ENCODE results near the gene ZNF236.

Gene ZNF236

GRCh38 chr18:76982841-76983583 is 160.7 kb downstream of the ZNF236 start:
- peak; percentile 88 for TF ChIP-seq CTCF (IDR thresholded peaks at IDR 0.05)
- H3K4me3 ChIP-seq, result no peak overlapping the region
- H3K27ac ChIP-seq, result no peak overlapping the region
- peak; percentile 76 for DNase-seq (ENCODE audit: low spot score)

DNA sequence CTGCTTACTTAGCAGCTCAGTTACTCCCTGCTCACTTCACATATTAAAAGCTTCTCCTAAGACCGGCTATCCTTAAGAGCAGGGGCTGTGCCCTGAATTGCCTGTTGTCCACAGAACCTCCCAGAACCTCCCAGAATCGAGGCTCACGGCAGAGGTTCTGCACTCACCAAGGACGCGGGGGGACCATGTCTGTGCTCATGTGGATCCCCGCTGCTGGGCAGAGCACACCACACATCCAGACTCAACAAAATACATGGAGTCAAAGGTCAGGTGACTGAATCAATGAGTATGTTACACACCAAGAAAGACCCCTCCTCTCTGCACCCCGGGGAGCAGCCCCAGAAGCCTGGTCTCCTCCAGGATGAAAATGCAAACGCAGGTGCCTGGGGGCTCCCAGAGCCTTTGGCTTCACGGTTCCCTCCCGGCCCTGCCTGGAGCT is 161.3 kb downstream of the ZNF236 start:
- Histone ChIP-seq H3K27ac (no peak overlapping the region), H3K4me3 (no peak overlapping the region)
- DNase-seq (ENCODE audit: low spot score), result no peak
- no peak for TF ChIP-seq CTCF (IDR thresholded peaks at IDR 0.05)

- Histone ChIP-seq H3K27ac (no peak overlapping the region), H3K4me3 (no peak overlapping the region)
- DNase-seq (ENCODE audit: low spot score), result peak; percentile 55
- TF ChIP-seq CTCF (IDR thresholded peaks at IDR 0.05), result no peak
These were observed 162.1 kb downstream of the ZNF236 start for GRCh38 chr18:76984193-76985155.

- TF ChIP-seq CTCF (IDR thresholded peaks at IDR 0.05), result no peak
- Histone ChIP-seq H3K4me3 (no peak overlapping the region), H3K27ac (no peak overlapping the region)
- no peak for DNase-seq (ENCODE audit: low spot score)
These were observed 163.0 kb downstream of the ZNF236 start for GRCh38 chr18:76985156-76985950.

DNA sequence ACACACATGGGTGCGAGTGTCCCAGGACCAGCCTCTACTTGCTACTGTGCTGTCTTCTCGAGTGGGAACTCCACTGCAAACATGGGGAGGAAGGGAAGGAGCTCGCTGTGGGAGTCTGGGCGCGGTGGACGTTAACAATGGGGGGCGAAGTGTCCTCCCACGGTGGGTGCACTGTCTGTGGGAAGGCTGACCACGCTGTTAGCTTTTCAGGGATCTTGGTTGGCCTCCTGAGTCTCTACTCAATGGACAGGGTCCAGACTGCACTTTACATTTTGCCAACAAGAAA is 163.5 kb downstream of the ZNF236 start:
- no peak for TF ChIP-seq CTCF (IDR thresholded peaks at IDR 0.05)
- H3K27ac ChIP-seq, result no peak overlapping the region
- no peak for DNase-seq (ENCODE audit: low spot score)
- H3K4me3 ChIP-seq, result no peak overlapping the region

DNA sequence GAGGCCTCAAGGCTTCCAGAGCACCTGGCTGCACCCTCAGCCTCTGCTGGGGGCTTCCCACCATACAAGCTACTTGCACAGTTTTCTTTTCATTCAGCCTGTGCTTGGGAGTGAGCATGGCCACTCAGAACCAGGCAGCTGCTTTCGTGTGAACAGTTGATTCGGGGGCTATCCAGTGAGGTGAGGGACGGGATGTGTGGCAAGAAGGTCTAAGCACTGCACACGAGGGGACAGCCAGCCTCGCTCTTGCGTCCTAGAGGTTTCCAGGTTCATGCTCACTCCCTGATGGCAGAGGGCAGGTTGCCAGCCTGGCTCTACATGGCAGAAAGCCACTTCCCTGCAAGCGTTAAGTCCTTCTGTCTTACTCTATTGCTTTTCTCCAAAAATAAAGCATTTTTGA is 164.0 kb downstream of the ZNF236 start:
- Histone ChIP-seq H3K4me3 (no peak overlapping the region), H3K27ac (no peak overlapping the region)
- DNase-seq (ENCODE audit: low spot score), result no peak
- TF ChIP-seq CTCF (IDR thresholded peaks at IDR 0.05), result no peak

Data from coronary artery (tissue), 2 donors.